ENCODE data around the gene MARK1. TPM values are rescaled to one million over a fixed set of nuclear protein-coding genes. Genes with fewer than 3 reads are reported as not detected.

Gene MARK1
- total RNA-seq, 4 donors from 2014 or later, result 3.9 to 11.3 (median 6.6) TPM

GRCh38 chr1:220691053-220691684, 163.2 kb downstream of the MARK1 start:
- Histone ChIP-seq H3K4me3 (peak overlapping the region; percentile 56 to 80 (median 74)), H3K27ac (peak overlapping the region in 2 of 4 donors; percentile 21 to 77), H3K36me3 (no peaks in the 10 kb centered on the region), H3K4me1 (peaks cover 4 to 21% (median 5%) of the 10 kb centered on the region in 3 donors), H3K9me3 (no peaks in the 10 kb centered on the region), H3K27me3 (peaks cover 0 to 22% (median 0%) of the 10 kb centered on the region in 4 donors)
- TF ChIP-seq POLR2A (IDR thresholded peaks at IDR 0.05), result no peak
- TF ChIP-seq CTCF (IDR thresholded peaks at IDR 0.05), result no peak
- no peak for DNase-seq
- 66 to 71% methylated on average over 14 of the region's 14 CpGs for WGBS, 2 donors
- intact Hi-C loops (cut with DNase I), result loop anchor here (5.0 to 10.0 kb wide), 2 partner anchors 41 to 84 kb away; no protein-coding TSS in a partner anchor

- 93 to 94% methylated on average over 8 of the region's 8 CpGs for WGBS, 2 donors
- Histone ChIP-seq H3K9me3 (no peaks in the 10 kb centered on the region), H3K4me1 (peaks cover 4 to 21% (median 5%) of the 10 kb centered on the region in 3 donors), H3K27me3 (peaks cover 0 to 22% (median 0%) of the 10 kb centered on the region in 4 donors), H3K36me3 (no peaks in the 10 kb centered on the region), H3K27ac (no peak overlapping the region), H3K4me3 (no peak overlapping the region)
- intact Hi-C loops (cut with DNase I), result loop anchor here (5.0 to 10.0 kb wide), 2 partner anchors 40 to 82 kb away; no protein-coding TSS in a partner anchor
- no peak for TF ChIP-seq POLR2A (IDR thresholded peaks at IDR 0.05)
- no peak for TF ChIP-seq CTCF (IDR thresholded peaks at IDR 0.05)
- DNase-seq, result no peak
These were observed 164.7 kb downstream of the MARK1 start for GRCh38 chr1:220692436-220693228.

- Histone ChIP-seq H3K27ac (no peak overlapping the region), H3K9me3 (no peaks in the 10 kb centered on the region), H3K36me3 (no peaks in the 10 kb centered on the region), H3K4me1 (peaks cover 0 to 18% (median under 1%) of the 10 kb centered on the region in 3 donors), H3K27me3 (peaks cover 0 to 31% (median 0%) of the 10 kb centered on the region in 4 donors), H3K4me3 (no peak overlapping the region)
- WGBS, 2 donors, result 91 to 94% methylated on average over 8 of the region's 8 CpGs
- DNase-seq, result no peak
- TF ChIP-seq POLR2A (IDR thresholded peaks at IDR 0.05), result no peak
- no peak for TF ChIP-seq CTCF (IDR thresholded peaks at IDR 0.05)
- intact Hi-C loops (cut with DNase I), result loop anchor here (5.0 to 10.0 kb wide), 2 partner anchors 37 to 80 kb away; no protein-coding TSS in a partner anchor
These were observed 167.0 kb downstream of the MARK1 start for GRCh38 chr1:220694866-220695382.

- intact Hi-C loops (cut with DNase I), result loop anchor here (10.0 kb wide), 1 partner anchor 79 kb away; no protein-coding TSS in a partner anchor
- no peak for TF ChIP-seq POLR2A (IDR thresholded peaks at IDR 0.05)
- no peak for TF ChIP-seq CTCF (IDR thresholded peaks at IDR 0.05)
- H3K4me3 ChIP-seq, result no peak overlapping the region
- H3K4me1 ChIP-seq, result peaks cover 0 to 18% (median 3%) of the 10 kb centered on the region in 3 donors
- peaks cover 0 to 26% (median 0%) of the 10 kb centered on the region in 4 donors for H3K27me3 ChIP-seq
- 81 to 85% methylated on average over 4 of the region's 4 CpGs for WGBS, 2 donors
- DNase-seq, result no peak
- H3K27ac ChIP-seq, result no peak overlapping the region
- no peaks in the 10 kb centered on the region for H3K9me3 ChIP-seq
- no peaks in the 10 kb centered on the region for H3K36me3 ChIP-seq
These were observed 167.5 kb downstream of the MARK1 start for GRCh38 chr1:220695426-220695825.

Measured in esophagus squamous epithelium (tissue), 5 donors.